ENCODE data around the gene ZNF526. TPM values are rescaled to one million over a fixed set of nuclear protein-coding genes. Genes with fewer than 3 reads are reported as not detected.
"Not testable (repeated sequence)": the region's sequence is repeated elsewhere in the genome, so short reads cannot be mapped to it uniquely, and the experiment has no call there.

ZNF526 gene
- polyA plus RNA-seq, 1 donor: 6.7 TPM

GRCh38 chr19:42246922-42247639 is 27.0 kb downstream of the ZNF526 start:
- no peak for DNase-seq

GRCh38 chr19:42247640-42248199 is 27.6 kb downstream of the ZNF526 start:
- DNase-seq: no peak

GRCh38 chr19:42248270-42249148 is 28.4 kb downstream of the ZNF526 start:
- no peak for DNase-seq

GRCh38 chr19:42249149-42249750 is 29.1 kb downstream of the ZNF526 start:
- DNase-seq: no peak

GRCh38 chr19:42249769-42250168 is 29.7 kb downstream of the ZNF526 start:
- no peak for DNase-seq

DNA sequence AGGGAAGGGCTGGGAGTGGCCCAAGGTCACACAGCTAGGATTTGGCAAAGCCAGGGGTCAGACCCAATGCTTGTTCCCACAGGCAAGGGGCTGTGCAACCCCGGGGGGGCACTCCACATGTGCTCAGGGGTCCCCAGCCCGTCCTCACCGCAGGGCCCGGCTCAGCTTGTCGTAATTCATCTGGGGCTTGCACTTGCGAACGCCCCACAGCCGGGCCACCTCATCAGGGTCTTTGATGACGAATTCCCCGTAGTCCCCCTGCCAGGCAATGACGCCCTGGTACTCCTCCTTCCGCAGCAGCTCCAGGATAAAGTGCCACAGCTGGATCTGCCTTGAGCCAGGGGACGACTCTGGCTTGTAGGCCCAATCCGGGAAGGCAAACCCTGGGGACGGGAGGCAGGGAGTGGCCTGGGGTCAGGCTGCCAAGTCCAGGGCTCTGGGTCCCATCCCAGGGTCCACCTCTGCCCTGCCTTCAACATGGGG is 30.1 kb downstream of the ZNF526 start:
- no peak for DNase-seq

- DNase-seq: no peak
These were observed 30.8 kb downstream of the ZNF526 start for GRCh38 chr19:42250666-42251531.

GRCh38 chr19:42251572-42252358 is 31.7 kb downstream of the ZNF526 start:
- no peak for DNase-seq

DNA sequence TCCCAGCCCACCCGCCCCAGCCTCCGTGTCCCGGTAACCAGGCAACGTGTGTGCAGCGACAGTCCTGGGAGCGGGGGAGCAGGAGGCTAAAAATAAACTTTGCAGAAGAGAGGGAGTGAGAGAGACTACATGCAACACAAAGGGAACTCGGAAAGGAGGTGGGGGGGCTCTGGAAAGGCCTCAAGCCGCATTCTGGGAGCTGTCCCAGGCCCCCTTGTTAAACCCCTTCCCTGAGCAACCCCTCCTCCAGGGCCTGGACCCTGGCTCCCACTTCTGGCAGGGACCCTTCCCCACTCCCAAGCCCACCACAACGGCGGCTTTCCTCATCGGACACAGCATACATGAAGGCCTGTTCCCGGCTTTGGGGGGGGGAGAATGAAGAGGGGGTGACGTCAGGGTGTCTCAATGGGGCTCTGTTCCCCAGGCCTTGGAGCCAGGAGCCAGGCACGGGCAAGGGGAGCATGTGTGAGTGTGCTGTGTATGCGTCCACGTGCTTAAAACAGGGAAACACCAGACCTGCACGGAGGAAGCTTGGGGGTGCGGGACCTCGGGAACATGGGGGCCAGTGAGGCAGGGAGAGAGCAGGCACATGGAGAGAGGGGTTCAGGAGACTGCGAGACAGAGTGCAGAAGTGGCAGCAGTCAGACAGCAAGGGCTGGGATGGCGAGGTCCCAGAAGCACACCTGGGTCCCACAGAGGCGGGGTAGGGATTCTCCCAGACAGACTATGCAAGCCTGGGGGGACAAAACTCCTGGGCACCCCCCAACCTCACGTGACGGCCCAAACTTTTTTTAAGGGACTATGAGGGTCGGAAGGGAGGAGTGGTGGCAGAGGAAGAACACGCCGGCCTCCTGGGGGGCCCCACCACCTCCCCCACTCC is 32.5 kb downstream of the ZNF526 start:
- peak; percentile 63 for DNase-seq

DNA sequence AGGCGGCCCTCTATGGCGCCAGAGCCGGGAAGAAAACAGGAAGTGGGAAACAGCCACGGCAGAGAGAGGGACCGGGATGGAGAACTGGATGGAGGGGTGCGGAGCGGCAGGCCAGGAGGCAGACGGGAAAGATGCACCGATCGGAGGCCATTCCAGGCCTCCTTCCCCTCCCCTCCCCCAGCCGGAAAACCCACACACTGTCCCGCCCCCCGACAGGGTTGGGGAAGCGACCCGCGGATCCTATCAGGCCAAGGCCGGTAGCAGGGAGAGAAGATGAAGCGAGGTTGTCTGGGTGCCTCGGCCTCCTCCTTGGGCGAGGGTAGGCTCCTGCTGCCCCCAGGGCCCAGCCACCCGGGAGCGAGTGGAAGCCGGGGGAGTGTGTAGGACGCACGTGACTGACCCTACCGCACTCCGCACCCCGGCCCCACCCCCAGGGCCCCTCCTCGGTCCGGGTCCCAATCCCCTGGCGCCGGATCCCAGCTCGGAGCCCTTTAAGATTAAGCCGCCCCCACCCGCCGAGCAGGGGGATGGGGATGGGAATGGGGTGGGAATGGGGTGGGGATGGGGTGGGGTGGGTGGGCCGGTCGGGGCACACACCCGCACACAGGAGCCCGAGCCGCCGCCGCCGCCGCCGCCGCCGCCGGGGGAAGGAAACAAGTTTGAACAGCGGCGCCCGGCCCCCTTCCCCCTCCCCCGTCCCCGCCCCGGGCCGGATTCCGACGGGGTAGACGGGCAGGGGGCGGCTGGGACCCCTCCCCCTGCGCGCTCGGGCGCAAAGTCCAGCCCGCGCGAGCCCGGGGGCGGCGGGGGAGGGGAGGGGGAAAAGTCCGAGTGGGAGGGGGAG is 33.4 kb downstream of the ZNF526 start:
- DNase-seq: peak; percentile 64

GRCh38 chr19:42254089-42254849 is 34.2 kb downstream of the ZNF526 start:
- peak; percentile 84 for DNase-seq

GRCh38 chr19:42254850-42255765 is 35.0 kb downstream of the ZNF526 start, which contains the start of gene ERF:
Gene ERF, minus strand, starts transcription at chr19:42255128. Its CDS starts 129 bp downstream, at chr19:42254999.
- DNase-seq: peak; percentile 97

- DNase-seq: peak; percentile 71
These were observed 35.9 kb downstream of the ZNF526 start for GRCh38 chr19:42255766-42256745.

DNA sequence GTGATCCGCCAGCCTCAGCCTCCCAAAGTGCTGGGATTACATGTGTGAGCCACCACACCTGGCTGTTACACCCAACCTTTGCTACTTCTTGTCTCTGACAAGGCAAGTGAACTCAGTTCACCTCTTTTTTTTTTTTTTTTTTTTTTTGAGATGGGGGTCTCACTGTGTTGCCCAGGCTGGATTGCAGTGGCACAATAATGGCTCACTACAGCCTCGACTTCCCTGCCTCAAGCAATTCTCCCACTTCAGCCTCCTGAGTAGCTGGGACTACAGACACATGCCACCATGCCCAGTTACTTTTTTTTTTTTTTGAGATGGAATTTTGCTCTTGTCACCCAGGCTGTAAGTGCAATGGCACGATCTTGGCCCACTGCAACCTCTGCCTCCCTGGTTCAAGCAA is 37.7 kb downstream of the ZNF526 start:
- not testable (repeated sequence) for DNase-seq

DNA sequence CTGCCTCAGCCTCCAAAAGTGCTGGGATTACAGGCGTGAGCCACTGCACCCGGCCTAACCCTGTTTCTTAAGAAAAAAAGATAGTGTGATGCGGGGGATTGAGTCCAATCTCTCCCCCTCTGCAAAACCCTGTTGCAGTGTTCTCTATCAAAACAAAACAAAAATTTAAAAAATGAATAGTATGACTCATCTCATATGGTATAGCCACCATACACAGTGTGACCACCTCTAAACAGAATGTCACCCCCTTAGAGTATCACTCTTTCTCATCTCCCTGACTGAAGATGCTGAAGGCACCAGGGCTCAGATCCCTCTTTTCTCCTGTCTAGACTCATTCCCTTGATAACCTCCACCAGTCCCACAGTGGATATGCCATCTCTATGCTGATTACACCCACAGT is 41.7 kb downstream of the ZNF526 start:
- DNase-seq: no peak

DNA sequence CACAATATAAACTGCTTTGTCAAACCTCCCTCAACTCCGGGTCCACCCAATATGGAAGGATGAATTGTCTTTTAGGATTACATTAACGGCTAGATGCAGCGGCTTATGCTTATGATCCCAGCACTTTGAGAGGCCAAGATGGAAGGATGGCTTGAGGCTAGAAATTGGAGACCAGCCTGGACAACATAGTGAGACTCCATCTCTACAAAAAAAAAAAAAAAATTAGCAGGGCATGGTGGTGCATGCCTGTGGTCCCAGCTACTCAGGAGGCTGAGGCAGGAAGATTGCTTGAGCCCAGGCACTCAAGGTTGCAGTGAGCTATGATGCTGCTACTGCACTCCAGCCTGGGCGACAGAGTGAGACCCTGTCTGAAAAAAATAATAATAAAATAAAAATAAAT is 46.0 kb downstream of the ZNF526 start:
- not testable (repeated sequence) for DNase-seq

All from hindlimb muscle (tissue), 1 donor.